NCI-H748 (cell line): Measurements from ENCODE around the gene WDFY3.

Experiments
- DNase-seq: peaks from one replicate; lab custom pipeline; 2025; ENCODE audit not compliant: unreplicated experiment; lab: John Stamatoyannopoulos, UW

WDFY3 gene

DNA sequence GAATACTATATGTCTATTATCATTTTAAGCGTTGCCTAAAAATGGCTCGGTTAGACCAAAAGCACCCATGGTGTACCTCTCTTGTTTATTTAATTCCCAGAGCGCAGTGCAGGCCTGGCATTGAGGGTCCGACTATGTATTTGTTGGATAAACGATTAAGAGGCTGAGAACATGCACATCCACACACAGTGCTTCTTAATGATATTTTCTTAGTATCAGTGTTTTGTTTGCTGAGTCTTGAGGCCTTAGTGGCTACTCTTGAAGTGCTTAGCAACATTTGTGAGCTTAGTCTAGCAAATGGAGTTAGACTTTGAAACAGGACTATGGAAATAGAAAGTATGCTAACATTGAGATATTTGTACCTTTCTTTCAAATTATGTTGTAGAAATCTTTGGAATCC is 339.8 kb downstream of the WDFY3 start:
- DNase-seq: no peak

DNA sequence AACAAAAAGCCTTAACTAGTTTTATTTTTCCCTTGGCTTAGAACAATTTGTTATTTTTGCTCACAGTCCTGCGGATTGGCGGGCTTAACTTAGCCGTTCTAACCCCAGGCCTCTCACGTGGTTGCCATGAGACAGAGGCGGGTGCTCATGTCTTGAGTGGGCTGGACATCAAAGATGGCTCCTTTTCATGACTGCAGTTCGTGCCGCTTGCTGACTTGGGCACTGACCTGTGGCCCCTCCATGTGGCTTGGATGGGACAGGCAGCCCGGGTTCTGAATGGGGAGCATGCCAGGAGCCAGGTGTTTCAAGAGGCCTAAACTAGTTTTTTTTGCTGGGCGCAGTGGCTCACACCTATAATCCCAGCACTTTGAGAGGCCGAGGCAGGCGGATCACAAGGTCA is 342.8 kb downstream of the WDFY3 start:
- no peak for DNase-seq

- DNase-seq: no peak
These were observed 343.5 kb downstream of the WDFY3 start for GRCh38 chr4:84622959-84623358.
